RWPE1 (cell line): ENCODE results near the gene PKD1.

Experiments
- CTCF ChIA-PET: fragments of 350-600 bp; sonication (Branson Sonifier 250); formaldehyde crosslinking; extraction: SDS; loops from one replicate; lab custom pipeline; 2021; lab: Yijun Ruan, JAX
- POLR2A ChIA-PET: fragments of 400-600 bp; formaldehyde crosslinking; extraction: SDS; loops from one replicate; lab custom pipeline; 2020; ENCODE audit warnings: antibody characterized with exemption; ENCODE audit not compliant: low non-redundant PET; lab: Yijun Ruan, JAX
- DNase-seq: peaks from one replicate; pipeline ENCODE4 v3.0.0; 2012; ENCODE audit warnings: low spot score
- H3K27ac ChIP-seq: fragments of 450-650 bp; 2 replicates; pipeline ENCODE4 v1.5.1; 2017
- CTCF ChIP-seq: fragments of 450-650 bp; conservative IDR thresholded peaks from 2 replicates; pipeline ENCODE4 v1.5.1; 2017; ENCODE audit warnings: low read depth, mild to moderate bottlenecking

The PKD1 gene

GRCh38 chr16:2056077-2056476 is 79.6 kb downstream of the PKD1 start:
- TF ChIP-seq CTCF: no peak
- DNase-seq: no peak
- H3K27ac ChIP-seq: peak overlapping the region; percentile 18; the same call in 1 of the 2 replicates
- ChIA-PET CTCF (interaction anchor here (0.6 to 1.4 kb wide), 7 partner anchors 9 to 132 kb away, joined by 3 to 6 read pairs (median 3); no protein-coding TSS in a partner anchor), POLR2A (interaction anchor here (0.5 kb wide), 1 partner anchor 23 kb away, joined by 3 read pairs; no protein-coding TSS in a partner anchor)

DNA sequence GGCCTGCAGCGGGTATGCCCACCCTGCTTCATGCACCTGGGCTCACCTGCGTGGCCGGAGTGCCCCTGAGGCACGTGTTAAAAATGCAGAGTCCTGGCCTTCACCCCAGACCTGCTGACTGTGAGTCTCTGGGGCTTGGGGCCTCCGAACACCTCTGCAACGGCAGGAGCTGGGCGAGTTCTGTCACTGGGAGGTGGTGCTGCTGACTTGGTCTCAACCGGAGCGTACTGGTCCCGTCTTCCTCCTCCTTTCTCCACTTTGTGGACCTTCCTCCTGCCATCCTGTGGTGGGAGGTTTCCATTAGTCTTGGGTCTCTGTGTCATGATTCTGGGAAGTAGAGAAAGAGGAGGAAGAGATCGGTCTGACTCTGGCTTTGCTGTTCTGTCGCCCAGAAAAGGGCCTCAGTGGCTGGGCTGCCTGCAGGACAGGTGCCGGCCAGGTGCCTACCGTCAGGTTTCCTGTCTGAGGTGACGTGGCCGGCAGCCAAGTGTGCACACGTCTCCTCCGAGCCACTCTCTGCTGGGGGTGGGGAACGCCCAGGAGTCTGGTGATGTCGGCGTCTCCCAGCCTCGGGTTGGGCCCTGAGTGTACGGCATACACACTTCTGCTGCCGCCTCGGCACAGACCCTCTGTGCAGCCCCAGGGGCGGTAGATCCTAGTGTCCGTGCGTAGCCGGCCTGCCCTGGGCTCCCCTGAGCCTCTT is 81.0 kb downstream of the PKD1 start:
- POLR2A ChIA-PET: no interaction called here
- DNase-seq: no peak
- no peak for TF ChIP-seq CTCF
- CTCF ChIA-PET: interaction anchor here (0.6 to 1.4 kb wide), 3 partner anchors 32 to 670 kb away, joined by 3 to 4 read pairs (median 3); no protein-coding TSS in a partner anchor
- peak overlapping the region; percentile 11; the same call in 1 of the 2 replicates for H3K27ac ChIP-seq

DNA sequence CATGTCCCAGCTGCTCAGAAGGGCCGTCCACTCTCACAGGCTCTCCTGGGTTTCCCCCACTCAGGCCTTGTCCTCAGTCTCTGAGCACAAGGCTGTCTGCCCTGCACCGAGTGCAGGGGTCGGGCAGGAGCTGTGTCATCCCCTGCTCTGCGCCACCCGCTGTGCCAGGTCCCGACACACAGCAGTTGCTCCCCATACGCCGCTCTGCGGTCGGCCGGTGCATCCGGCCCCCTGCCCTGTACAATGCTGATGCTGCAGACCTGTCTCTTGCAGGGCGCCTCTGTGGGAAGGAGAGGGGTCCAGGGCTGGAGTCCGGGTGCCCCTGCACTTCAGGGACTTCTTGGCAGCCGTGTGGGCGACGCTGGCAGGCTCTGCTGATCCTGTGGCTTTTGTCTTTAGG is 81.8 kb downstream of the PKD1 start:
- no peak for DNase-seq
- TF ChIP-seq CTCF: no peak
- CTCF ChIA-PET: no interaction called here
- no peak overlapping the region for H3K27ac ChIP-seq
- POLR2A ChIA-PET: no interaction called here

DNA sequence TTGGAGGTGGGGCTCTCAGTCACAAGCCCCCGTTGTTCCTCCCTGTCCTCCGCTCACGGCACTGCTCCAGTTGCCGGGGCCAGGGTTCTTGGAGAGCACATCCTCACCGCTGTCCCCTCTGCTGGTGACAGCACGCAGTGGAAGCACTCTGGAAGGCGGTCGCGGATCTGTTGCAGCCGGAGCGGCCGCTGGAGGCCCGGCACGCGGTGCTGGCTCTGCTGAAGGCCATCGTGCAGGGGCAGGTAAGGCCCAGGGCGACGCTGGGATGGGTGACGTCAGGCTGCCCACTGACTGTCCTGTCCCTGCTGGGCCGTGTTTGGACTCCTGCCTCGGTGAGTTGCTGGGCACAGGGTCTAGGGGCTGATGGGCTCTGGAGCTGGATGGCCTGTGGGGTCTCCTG is 82.5 kb downstream of the PKD1 start:
- TF ChIP-seq CTCF: no peak
- DNase-seq: no peak
- ChIA-PET CTCF (no interaction called here), POLR2A (no interaction called here)
- no peak overlapping the region for H3K27ac ChIP-seq

GRCh38 chr16:2048116-2048543 is 87.6 kb downstream of the PKD1 start:
- POLR2A ChIA-PET: interaction anchor here (1.2 kb wide), 1 partner anchor 39 kb away, joined by 3 read pairs; no protein-coding TSS in a partner anchor
- TF ChIP-seq CTCF: no peak
- H3K27ac ChIP-seq: peak overlapping the region; percentile 79
- CTCF ChIA-PET: interaction anchor here (0.6 to 1.5 kb wide), 5 partner anchors 13 to 93 kb away, joined by 3 to 7 read pairs (median 3); no protein-coding TSS in a partner anchor
- no peak for DNase-seq

GRCh38 chr16:2047330-2048115 is 88.2 kb downstream of the PKD1 start, which contains the start of the genes NTHL1 and TSC2:
Gene NTHL1, minus strand, starts transcription at chr16:2047834. Its CDS starts 11 bp downstream, at chr16:2047823.
Gene TSC2, plus strand, starts transcription at chr16:2047985. Its CDS starts 631 bp downstream, at chr16:2048616.
- CTCF ChIA-PET: interaction anchor here (0.6 to 1.5 kb wide), 6 partner anchors 12 to 93 kb away, joined by 3 to 7 read pairs (median 3); no protein-coding TSS in a partner anchor
- peak; percentile 90 for DNase-seq
- POLR2A ChIA-PET: interaction anchor here (1.1 to 1.2 kb wide), 2 partner anchors 38 to 82 kb away, joined by 3 read pairs; partner anchors contain the start of gene RPS2
- peak within 1 kb of the TSS; percentile 79 for H3K27ac ChIP-seq
- no peak for TF ChIP-seq CTCF
